Nephron (organoid): ENCODE results near the gene CUX1.

Source experiments
- H3K27ac Mint-ChIP-seq, 3 experiments: 2 replicates each; pipeline ENCODE4 v1.8.0; 2020; ENCODE audit warnings: mixed read lengths in 3 of 3, mild to moderate bottlenecking in 2 of 3, moderate library complexity in 1 of 3
- H3K27me3 Mint-ChIP-seq: 2 replicates; pipeline ENCODE4 v1.8.0; 2021; ENCODE audit warnings: low read depth, mild to moderate bottlenecking, moderate library complexity, mixed read lengths
- H3K36me3 Mint-ChIP-seq: 2 replicates; pipeline ENCODE4 v1.8.0; 2020; ENCODE audit warnings: low read depth, mixed read lengths
- H3K4me1 Mint-ChIP-seq: 2 replicates; pipeline ENCODE4 v1.8.0; 2020; ENCODE audit warnings: mixed read lengths
- H3K4me3 Mint-ChIP-seq, 3 experiments: 2 replicates each; pipeline ENCODE4 v1.8.0; 2020; ENCODE audit warnings: mild to moderate bottlenecking in 3 of 3, mixed read lengths in 3 of 3, moderate library complexity in 2 of 3
- H3K9me3 Mint-ChIP-seq: 2 replicates; pipeline ENCODE4 v1.8.0; 2020; ENCODE audit warnings: mixed read lengths
- CTCF ChIP-seq, 3 experiments: fragments of 200-600 bp; sonication (generic); IDR thresholded peaks; one replicate each; pipeline ENCODE4 v1.5.0; 2021; ENCODE audit warnings: antibody characterized with exemption in 3 of 3; ENCODE audit not compliant: unreplicated experiment in 3 of 3

CUX1 gene

GRCh38 chr7:102205915-102206314 lies 388.5 kb downstream of the CUX1 start:
- Mint-ChIP-seq H3K36me3 (peaks cover 57% of the 10 kb centered on the region), H3K27ac (no peak overlapping the region), H3K9me3 (no peaks in the 10 kb centered on the region), H3K4me3 (no peak overlapping the region), H3K4me1 (peaks cover 10% of the 10 kb centered on the region), H3K27me3 (peaks cover 3% of the 10 kb centered on the region)
- TF ChIP-seq CTCF (IDR thresholded peaks at IDR 0.05; ENCODE audit: unreplicated experiment in 3 of 3), result no peak

GRCh38 chr7:102208826-102209225 lies 391.4 kb downstream of the CUX1 start:
- peaks cover 51% of the 10 kb centered on the region for H3K36me3 Mint-ChIP-seq
- peaks cover 3% of the 10 kb centered on the region for H3K27me3 Mint-ChIP-seq
- H3K9me3 Mint-ChIP-seq, result no peaks in the 10 kb centered on the region
- H3K27ac Mint-ChIP-seq, result no peak overlapping the region
- peaks cover 5% of the 10 kb centered on the region for H3K4me1 Mint-ChIP-seq
- no peak for TF ChIP-seq CTCF (IDR thresholded peaks at IDR 0.05; ENCODE audit: unreplicated experiment in 3 of 3)
- H3K4me3 Mint-ChIP-seq, result no peak overlapping the region

- Mint-ChIP-seq H3K9me3 (no peaks in the 10 kb centered on the region), H3K4me3 (no peak overlapping the region), H3K27me3 (no peaks in the 10 kb centered on the region), H3K4me1 (peaks cover 10% of the 10 kb centered on the region), H3K36me3 (peaks cover 47% of the 10 kb centered on the region), H3K27ac (no peak overlapping the region)
- no peak for TF ChIP-seq CTCF (IDR thresholded peaks at IDR 0.05; ENCODE audit: unreplicated experiment in 3 of 3)
Measured at GRCh38 chr7:102210787-102211186, 393.4 kb downstream of the CUX1 start.

- no peaks in the 10 kb centered on the region for H3K9me3 Mint-ChIP-seq
- TF ChIP-seq CTCF (IDR thresholded peaks at IDR 0.05; ENCODE audit: unreplicated experiment in 3 of 3), result no peak
- H3K27me3 Mint-ChIP-seq, result no peaks in the 10 kb centered on the region
- no peak overlapping the region for H3K27ac Mint-ChIP-seq
- H3K36me3 Mint-ChIP-seq, result peaks cover 47% of the 10 kb centered on the region
- no peak overlapping the region for H3K4me3 Mint-ChIP-seq
- H3K4me1 Mint-ChIP-seq, result peaks cover 15% of the 10 kb centered on the region
Measured at GRCh38 chr7:102211590-102212550, 394.4 kb downstream of the CUX1 start.

GRCh38 chr7:102214477-102215072 lies 397.1 kb downstream of the CUX1 start:
- no peak overlapping the region for H3K27ac Mint-ChIP-seq
- peaks cover 19% of the 10 kb centered on the region for H3K4me1 Mint-ChIP-seq
- peaks cover 3% of the 10 kb centered on the region for H3K27me3 Mint-ChIP-seq
- H3K9me3 Mint-ChIP-seq, result no peaks in the 10 kb centered on the region
- TF ChIP-seq CTCF (IDR thresholded peaks at IDR 0.05; ENCODE audit: unreplicated experiment in 3 of 3), result no peak
- no peak overlapping the region for H3K4me3 Mint-ChIP-seq
- H3K36me3 Mint-ChIP-seq, result peaks cover 45% of the 10 kb centered on the region
